Kidney (tissue), 14 donors: ENCODE measurements around the gene FBXW2. TPM values are rescaled to one million over a fixed set of nuclear protein-coding genes. Genes with fewer than 3 reads are reported as not detected.
"Not testable (repeated sequence)": the region's sequence is repeated elsewhere in the genome, so short reads cannot be mapped to it uniquely, and the experiment has no call there.

Source experiments
- DNase-seq, 5 donors: peaks; one replicate each; pipeline ENCODE4 v3.0.0-alpha.2; 2013 to 2020
- FAIRE-seq: peaks from 2 replicates; lab custom pipeline; 2012; peaks lifted over from hg19 to GRCh38; lab: Jason Lieb, UNC
- H3K27ac ChIP-seq, 2 donors: one replicate each; pipeline ENCODE4 v1.7.0; 2013; ENCODE audit warnings: low read depth in 2 of 2, low read length in 2 of 2, inconsistent platforms in 1 of 2
- H3K27me3 ChIP-seq: one replicate; pipeline ENCODE4 v1.7.1; 2013; ENCODE audit warnings: low read length, inconsistent platforms; ENCODE audit not compliant: control insufficient read depth, insufficient read depth
- H3K36me3 ChIP-seq, 3 donors: one replicate each; pipeline versions ENCODE4 v1.7.0 to v1.7.1; 2013; ENCODE audit warnings: low read length in 3 of 3, control low read depth in 1 of 3, inconsistent platforms in 1 of 3; ENCODE audit not compliant: insufficient read depth in 3 of 3, control insufficient read depth in 2 of 3
- H3K4me1 ChIP-seq, 3 donors: one replicate each; pipeline versions ENCODE4 v1.7.0 to v1.7.1; 2013; ENCODE audit warnings: low read length in 3 of 3, inconsistent platforms in 1 of 3, low read depth in 1 of 3; ENCODE audit not compliant: control insufficient read depth in 2 of 3, insufficient read depth in 2 of 3
- H3K4me3 ChIP-seq, 3 donors: one replicate each; pipeline versions ENCODE4 v1.7.0 to v1.8.1; 2013; ENCODE audit warnings: low read length in 3 of 3, control low read depth in 1 of 3, inconsistent platforms in 1 of 3
- H3K9ac ChIP-seq, 3 donors: one replicate each; pipeline versions ENCODE4 v1.7.0 to v1.7.1; 2013; ENCODE audit warnings: low read length in 3 of 3, control low read depth in 1 of 3, inconsistent platforms in 1 of 3
- H3K9me3 ChIP-seq, 3 donors: one replicate each; pipeline versions ENCODE4 v1.7.0 to v1.7.1; 2013; ENCODE audit warnings: low read length in 3 of 3, control low read depth in 1 of 3, inconsistent platforms in 1 of 3; ENCODE audit not compliant: control insufficient read depth in 2 of 3, insufficient read depth in 1 of 3
- CTCF ChIP-seq: IDR thresholded peaks from 3 replicates; pipeline ENCODE4 v1.5.1; 2012; ENCODE audit warnings: mild to moderate bottlenecking, moderate library complexity, borderline replicate concordance; ENCODE audit not compliant: insufficient read depth; ENCODE audit errors: extremely low read depth
- intact Hi-C: fragments of 100-400 bp; cut with DNase I; formaldehyde crosslinking; loops from one replicate; pipeline ENCODE4 v1.11.1; 2022
- polyA plus RNA-seq: library from polyadenylated mRNA; stranded (reverse); fragments of 350-450 nt; fragmentation: Illumina TruSeq; extraction: RNeasy Lipid Tissue Mini Kit (QIAGEN cat#74804); gene quantifications from one replicate; pipeline ENCODE4 v1.2.3, GENCODE V29; 2014; ENCODE audit warnings: low read depth, low replicate concordance; ENCODE audit not compliant: insufficient read depth
- total RNA-seq: library from RNA; stranded (reverse); fragmentation: NEBNext Ultra II Directional; extraction: Animal tissue kit (Norgen Biotek cat#: 25700); gene quantifications from one replicate; pipeline ENCODE4 v1.2.1, GENCODE V29; 2021
- donor health status: control.
- donor health status: control.
- donor health status: control.
- donor health status: control.
- donor health status: control.
- donor health status: DM: yes; HTN: yes; CAD: no.
- donor health status: Normal renal cell carcinoma (clear cell type).

Gene FBXW2
- total and polyA plus RNA-seq, 2 donors from 2014 or later = 13.8 to 67.8 TPM

DNA sequence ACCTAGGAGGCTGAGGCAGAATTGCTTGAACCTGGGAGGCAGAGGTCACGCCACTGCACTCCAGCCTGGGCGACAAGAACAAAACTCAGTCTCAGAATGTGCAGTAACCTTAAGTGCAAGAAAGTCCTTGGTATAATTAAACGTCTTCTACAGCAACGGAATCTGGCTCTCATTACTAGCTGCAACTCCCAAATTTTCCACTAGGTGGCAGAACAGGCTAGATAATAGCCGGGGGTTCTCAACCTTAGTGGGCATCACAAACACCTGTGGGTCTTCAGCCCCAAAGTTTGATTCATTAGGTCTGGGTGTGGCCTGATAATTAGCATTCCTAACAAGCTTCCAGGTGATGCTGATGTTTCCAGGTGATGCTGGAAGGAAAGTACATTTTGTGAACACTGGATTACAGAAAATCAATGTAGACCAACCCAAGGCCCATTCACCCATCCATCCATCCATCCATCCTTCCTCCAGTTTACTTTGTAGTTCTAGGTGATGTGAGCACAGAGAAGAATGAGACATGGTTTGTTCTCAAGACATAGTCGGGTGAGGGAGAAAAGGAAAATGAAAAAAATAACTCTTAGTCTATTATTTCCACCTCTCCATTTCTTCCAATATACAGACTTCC is 37.3 kb downstream of the FBXW2 start:
- no peak overlapping the region for H3K27ac ChIP-seq
- peak; percentile 88 for TF ChIP-seq CTCF
- DNase-seq = peak in 4 of 5 donors; percentile 50 to 78 (median 66)
- H3K36me3 ChIP-seq = peaks cover 0 to 5% (median 0%) of the 10 kb centered on the region in 3 donors
- no peak overlapping the region for H3K4me3 ChIP-seq
- intact Hi-C loops = no loop called here
- H3K4me1 ChIP-seq = peaks cover 0 to 4% (median 0%) of the 10 kb centered on the region in 3 donors
- no peaks in the 10 kb centered on the region for H3K9me3 ChIP-seq
- no peak for FAIRE-seq
- H3K27me3 ChIP-seq = no peaks in the 10 kb centered on the region
- H3K9ac ChIP-seq = no peak overlapping the region

- DNase-seq = no peak
- Histone ChIP-seq H3K27ac (no peak overlapping the region), H3K4me3 (no peak overlapping the region), H3K36me3 (peaks cover 0 to 5% (median 0%) of the 10 kb centered on the region in 3 donors), H3K4me1 (peaks cover 0 to 4% (median 0%) of the 10 kb centered on the region in 3 donors), H3K27me3 (no peaks in the 10 kb centered on the region), H3K9me3 (no peaks in the 10 kb centered on the region), H3K9ac (no peak overlapping the region)
- no peak for TF ChIP-seq CTCF
- FAIRE-seq = no peak
- intact Hi-C loops = no loop called here
Measured at GRCh38 chr9:120755044-120755443, 38.2 kb downstream of the FBXW2 start.

DNA sequence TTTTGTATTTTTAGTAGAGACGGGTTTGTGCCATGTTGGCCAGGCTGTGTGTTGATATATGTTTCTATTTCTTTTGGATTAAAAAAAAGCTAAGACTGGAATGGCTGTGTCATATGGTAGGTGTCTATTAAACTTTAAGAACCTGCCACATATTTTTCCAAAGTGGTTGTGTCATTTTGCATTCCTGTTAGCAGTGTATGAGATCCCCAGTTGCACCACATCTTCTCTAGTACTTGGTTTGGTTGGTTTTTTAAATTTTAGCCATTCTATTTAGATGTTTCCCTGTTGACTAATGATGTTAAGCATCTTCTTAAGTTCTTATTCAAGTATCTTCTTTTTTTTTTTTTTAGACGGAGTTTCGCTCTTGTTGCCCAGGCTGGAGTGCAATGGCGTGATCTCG is 42.8 kb downstream of the FBXW2 start:
- H3K4me3 ChIP-seq = no peak overlapping the region
- intact Hi-C loops = no loop called here
- H3K36me3 ChIP-seq = no peaks in the 10 kb centered on the region
- no peak overlapping the region for H3K27ac ChIP-seq
- no peak for TF ChIP-seq CTCF
- FAIRE-seq (no peak), DNase-seq (no peak)
- H3K9me3 ChIP-seq = no peaks in the 10 kb centered on the region
- H3K27me3 ChIP-seq = no peaks in the 10 kb centered on the region
- no peaks in the 10 kb centered on the region for H3K4me1 ChIP-seq
- no peak overlapping the region for H3K9ac ChIP-seq

DNA sequence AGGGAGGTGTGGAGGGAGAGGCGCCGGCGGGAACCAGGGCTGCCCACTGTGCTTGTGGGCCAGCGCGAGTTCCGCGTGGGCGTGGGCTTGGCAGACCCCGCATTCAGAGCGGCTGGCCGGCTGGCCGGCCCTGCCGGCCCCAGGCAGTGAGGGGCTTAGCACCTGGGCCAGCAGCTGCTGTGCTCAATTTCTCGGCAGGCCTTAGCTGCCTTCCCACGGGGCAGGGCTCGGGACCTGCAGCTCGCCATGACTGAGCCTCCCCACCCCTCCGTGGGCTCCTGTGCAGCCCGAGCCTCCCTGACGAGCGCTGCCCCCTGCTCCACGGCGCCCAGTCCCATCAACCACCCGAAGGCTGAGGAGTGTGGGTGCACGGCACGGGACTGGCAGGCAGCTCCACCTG is 46.9 kb downstream of the FBXW2 start:
- H3K9ac ChIP-seq, H3K4me3 ChIP-seq, H3K27ac ChIP-seq, H3K9me3 ChIP-seq, H3K4me1 ChIP-seq, DNase-seq, intact Hi-C loops, H3K36me3 ChIP-seq, H3K27me3 ChIP-seq, FAIRE-seq: not testable (repeated sequence)
